GM19043 (cell line): Measurements from ENCODE around the gene NOX5.

ENCODE experiments used
- ATAC-seq: cut with Tn5 transposase; IDR thresholded peaks from one replicate; pipeline ENCODE4 v1.9.1; 2021; ENCODE audit warnings: low read depth; ENCODE audit not compliant: unreplicated experiment

NOX5 gene

GRCh38 chr15:69095274-69095673 is 80.8 kb downstream of the NOX5 start:
- ATAC-seq = no peak

- no peak for ATAC-seq
Measured at GRCh38 chr15:69096196-69096595, 81.7 kb downstream of the NOX5 start.

- ATAC-seq = no peak
Measured at GRCh38 chr15:69096626-69097025, 82.1 kb downstream of the NOX5 start.

GRCh38 chr15:69098771-69099170 is 84.3 kb downstream of the NOX5 start:
- no peak for ATAC-seq

GRCh38 chr15:69099941-69100340 is 85.4 kb downstream of the NOX5 start:
- no peak for ATAC-seq

- ATAC-seq = no peak
Measured at GRCh38 chr15:69100821-69101220, 86.3 kb downstream of the NOX5 start.

GRCh38 chr15:69104050-69104750 is 89.7 kb downstream of the NOX5 start:
- peak; percentile 62 for ATAC-seq

- no peak for ATAC-seq
Measured at GRCh38 chr15:69105451-69105985, 91.0 kb downstream of the NOX5 start.

GRCh38 chr15:69107025-69107620 is 92.6 kb downstream of the NOX5 start:
- no peak for ATAC-seq
